ENCODE results near the gene ENTPD1.

- TF ChIP-seq EZH2phosphoT487 (IDR thresholded peaks at IDR 0.05; ENCODE audit: low read length): no peak
- TF ChIP-seq CTCF (IDR thresholded peaks at IDR 0.05; ENCODE audit: low read length): no peak
These were observed 39.6 kb downstream of the ENTPD1 start for GRCh38 chr10:95795602-95796001.

All from MM.1S (cell line).